Stomach smooth muscle (tissue), 2 donors: ENCODE measurements around the gene SPTSSA.
"Not testable (repeated sequence)": the region's sequence is repeated elsewhere in the genome, so short reads cannot be mapped to it uniquely, and the experiment has no call there.

ENCODE experiments used
- H3K27ac ChIP-seq: one replicate; pipeline ENCODE4 v1.7.0; 2013; ENCODE audit warnings: mild to moderate bottlenecking, low read length, inconsistent platforms
- H3K27me3 ChIP-seq, 2 donors: one replicate each; pipeline ENCODE4 v1.7.0; 2013; ENCODE audit warnings: low read length in 2 of 2; ENCODE audit not compliant: insufficient read depth in 2 of 2, control insufficient read depth in 1 of 2
- H3K36me3 ChIP-seq, 2 donors: one replicate each; pipeline ENCODE4 v1.7.0; 2013; ENCODE audit warnings: low read length in 2 of 2; ENCODE audit not compliant: control insufficient read depth in 2 of 2, insufficient read depth in 2 of 2
- H3K4me1 ChIP-seq: one replicate; pipeline ENCODE4 v1.7.0; 2013; ENCODE audit warnings: low read length; ENCODE audit not compliant: control insufficient read depth, insufficient read depth
- H3K4me3 ChIP-seq, 2 donors: one replicate each; pipeline ENCODE4 v1.7.0; 2013; ENCODE audit warnings: low read length in 2 of 2
- H3K9ac ChIP-seq, 2 donors: one replicate each; pipeline ENCODE4 v1.7.0; 2013; ENCODE audit warnings: low read length in 2 of 2, mild to moderate bottlenecking in 1 of 2
- H3K9me3 ChIP-seq, 2 donors: one replicate each; pipeline ENCODE4 v1.7.0; 2013; ENCODE audit warnings: low read length in 2 of 2; ENCODE audit not compliant: control insufficient read depth in 2 of 2
- donor health status: healthy.
- donor health status: Pancreatic carcinoma.

SPTSSA gene

GRCh38 chr14:34496007-34496678, 34.1 kb upstream of the SPTSSA start:
- Histone ChIP-seq H3K36me3 (no peaks in the 10 kb centered on the region), H3K9ac (no peak overlapping the region), H3K27ac (peak overlapping the region; percentile 97), H3K9me3 (no peaks in the 10 kb centered on the region), H3K4me3 (no peak overlapping the region), H3K4me1 (peaks cover 18% of the 10 kb centered on the region), H3K27me3 (no peaks in the 10 kb centered on the region)

GRCh38 chr14:34489324-34489723, 27.3 kb upstream of the SPTSSA start:
- no peak overlapping the region for H3K9ac ChIP-seq
- no peaks in the 10 kb centered on the region for H3K4me1 ChIP-seq
- H3K9me3 ChIP-seq: no peaks in the 10 kb centered on the region
- H3K4me3 ChIP-seq: no peak overlapping the region
- no peaks in the 10 kb centered on the region for H3K36me3 ChIP-seq
- no peaks in the 10 kb centered on the region for H3K27me3 ChIP-seq
- H3K27ac ChIP-seq: no peak overlapping the region

GRCh38 chr14:34488528-34488927, 26.5 kb upstream of the SPTSSA start:
- Histone ChIP-seq H3K4me1 (no peaks in the 10 kb centered on the region), H3K9me3 (no peaks in the 10 kb centered on the region), H3K27me3 (no peaks in the 10 kb centered on the region)

GRCh38 chr14:34484726-34485125, 22.7 kb upstream of the SPTSSA start:
- Histone ChIP-seq H3K4me1 (no peaks in the 10 kb centered on the region), H3K27me3 (no peaks in the 10 kb centered on the region), H3K27ac (no peak overlapping the region), H3K9ac (no peak overlapping the region), H3K36me3 (no peaks in the 10 kb centered on the region), H3K9me3 (no peaks in the 10 kb centered on the region), H3K4me3 (no peak overlapping the region)

More at GRCh38 chr14:34488528-34488927, 26.5 kb upstream of the SPTSSA start:
- H3K4me3 ChIP-seq: no peak overlapping the region
- no peak overlapping the region for H3K9ac ChIP-seq
- H3K36me3 ChIP-seq: no peaks in the 10 kb centered on the region
- H3K27ac ChIP-seq: no peak overlapping the region

GRCh38 chr14:34482463-34482862, 20.4 kb upstream of the SPTSSA start:
- Histone ChIP-seq H3K9ac (no peak overlapping the region), H3K36me3 (no peaks in the 10 kb centered on the region), H3K9me3 (no peaks in the 10 kb centered on the region), H3K4me1 (no peaks in the 10 kb centered on the region), H3K27ac (no peak overlapping the region), H3K27me3 (no peaks in the 10 kb centered on the region), H3K4me3 (no peak overlapping the region)

- H3K4me1 ChIP-seq: no peaks in the 10 kb centered on the region
- H3K9me3 ChIP-seq: no peaks in the 10 kb centered on the region
- H3K4me3 ChIP-seq: no peak overlapping the region
- no peaks in the 10 kb centered on the region for H3K27me3 ChIP-seq
- no peak overlapping the region for H3K9ac ChIP-seq
- no peaks in the 10 kb centered on the region for H3K36me3 ChIP-seq
- H3K27ac ChIP-seq: no peak overlapping the region
Observed at GRCh38 chr14:34479694-34480093, 17.7 kb upstream of the SPTSSA start.

GRCh38 chr14:34478261-34478660, 16.2 kb upstream of the SPTSSA start:
- H3K9me3 ChIP-seq: no peaks in the 10 kb centered on the region
- H3K9ac ChIP-seq: no peak overlapping the region
- H3K27ac ChIP-seq: no peak overlapping the region
- H3K4me1 ChIP-seq: no peaks in the 10 kb centered on the region
- H3K36me3 ChIP-seq: no peaks in the 10 kb centered on the region
- no peak overlapping the region for H3K4me3 ChIP-seq
- H3K27me3 ChIP-seq: no peaks in the 10 kb centered on the region

- H3K27me3 ChIP-seq, H3K9me3 ChIP-seq, H3K36me3 ChIP-seq, H3K9ac ChIP-seq, H3K27ac ChIP-seq, H3K4me3 ChIP-seq, H3K4me1 ChIP-seq: not testable (repeated sequence)
Observed at GRCh38 chr14:34476036-34476435, 14.0 kb upstream of the SPTSSA start.

GRCh38 chr14:34475163-34475562, 13.1 kb upstream of the SPTSSA start:
- Histone ChIP-seq H3K4me1 (no peaks in the 10 kb centered on the region), H3K36me3 (no peaks in the 10 kb centered on the region), H3K9ac (no peak overlapping the region), H3K4me3 (no peak overlapping the region), H3K9me3 (no peaks in the 10 kb centered on the region), H3K27me3 (no peaks in the 10 kb centered on the region), H3K27ac (no peak overlapping the region)

- H3K4me3 ChIP-seq: no peak overlapping the region
- no peaks in the 10 kb centered on the region for H3K4me1 ChIP-seq
- H3K36me3 ChIP-seq: no peaks in the 10 kb centered on the region
- H3K27ac ChIP-seq: no peak overlapping the region
- no peak overlapping the region for H3K9ac ChIP-seq
- no peaks in the 10 kb centered on the region for H3K9me3 ChIP-seq
- H3K27me3 ChIP-seq: no peaks in the 10 kb centered on the region
Observed at GRCh38 chr14:34474187-34474679, 12.2 kb upstream of the SPTSSA start.

- Histone ChIP-seq H3K9ac (no peak overlapping the region), H3K27ac (no peak overlapping the region), H3K9me3 (no peaks in the 10 kb centered on the region), H3K36me3 (no peaks in the 10 kb centered on the region), H3K4me3 (no peak overlapping the region), H3K27me3 (no peaks in the 10 kb centered on the region), H3K4me1 (no peaks in the 10 kb centered on the region)
Observed at GRCh38 chr14:34472706-34473279, 10.8 kb upstream of the SPTSSA start.
